H9 (cell line): ENCODE results near the gene GDI1. TPM values are rescaled to one million over a fixed set of nuclear protein-coding genes. Genes with fewer than 3 reads are reported as not detected.
A peak's percentile ranks its signal among the peaks of the same experiment; 100 is the strongest.

ENCODE experiments used
- DNase-seq: peaks from one replicate; pipeline ENCODE4 v3.0.0-alpha.2; 2017
- H2AFZ ChIP-seq: one replicate; pipeline ENCODE4 v1.6.1; 2013; ENCODE audit warnings: mild to moderate bottlenecking, low read length, control low read depth, moderate library complexity
- H2AK5ac ChIP-seq: 2 replicates; pipeline ENCODE4 v1.6.1; 2013; ENCODE audit warnings: low read length, control low read depth, mixed read lengths; ENCODE audit not compliant: insufficient read length
- H2BK120ac ChIP-seq: one replicate; pipeline ENCODE4 v1.6.1; 2013; ENCODE audit warnings: low read depth, mild to moderate bottlenecking, low read length, control low read depth, inconsistent platforms; ENCODE audit not compliant: poor library complexity, severe bottlenecking
- H2BK12ac ChIP-seq: 2 replicates; pipeline ENCODE4 v1.6.1; 2013; ENCODE audit warnings: low read length, control low read depth, mixed read lengths, low read depth; ENCODE audit not compliant: insufficient read length
- H2BK15ac ChIP-seq: 2 replicates; pipeline ENCODE4 v1.6.1; 2013; ENCODE audit warnings: low read depth, low read length, control low read depth
- H2BK20ac ChIP-seq: one replicate; pipeline ENCODE4 v1.6.1; 2013; ENCODE audit warnings: low read depth, mild to moderate bottlenecking, low read length, control low read depth, inconsistent platforms; ENCODE audit not compliant: poor library complexity, severe bottlenecking
- H2BK5ac ChIP-seq: 2 replicates; pipeline ENCODE4 v1.6.1; 2013; ENCODE audit warnings: low read length, control low read depth, mixed read lengths; ENCODE audit not compliant: insufficient read length
- H3K14ac ChIP-seq: 2 replicates; pipeline ENCODE4 v1.6.1; 2013; ENCODE audit warnings: low read length, control low read depth; ENCODE audit not compliant: insufficient read depth
- H3K18ac ChIP-seq: 2 replicates; pipeline ENCODE4 v1.6.1; 2013; ENCODE audit warnings: low read depth, mild to moderate bottlenecking, mixed read lengths, low read length, control low read depth; ENCODE audit not compliant: insufficient read length
- H3K23ac ChIP-seq: 2 replicates; pipeline ENCODE4 v1.6.1; 2013; ENCODE audit warnings: low read length, control low read depth, mixed read lengths, low read depth; ENCODE audit not compliant: insufficient read length
- H3K23me2 ChIP-seq: 2 replicates; pipeline ENCODE4 v1.6.1; 2013; ENCODE audit warnings: low read depth, mild to moderate bottlenecking, mixed read lengths, low read length, control low read depth; ENCODE audit not compliant: insufficient read length, poor library complexity, severe bottlenecking
- H3K27ac ChIP-seq: 2 replicates; pipeline ENCODE4 v1.5.1; 2013; ENCODE audit warnings: low read length, control low read depth, mixed read lengths, low read depth; ENCODE audit not compliant: insufficient read length
- H3K27me3 ChIP-seq: 2 replicates; pipeline ENCODE4 v1.6.1; 2013; ENCODE audit warnings: low read length, control low read depth, inconsistent platforms; ENCODE audit not compliant: insufficient read depth
- H3K4ac ChIP-seq: 2 replicates; pipeline ENCODE4 v1.6.1; 2013; ENCODE audit warnings: low read depth, mild to moderate bottlenecking, control low read depth, inconsistent platforms, low read length, moderate library complexity
- H3K4me1 ChIP-seq: 2 replicates; pipeline ENCODE4 v1.6.1; 2013; ENCODE audit warnings: low read length, control low read depth, inconsistent platforms; ENCODE audit not compliant: insufficient read depth
- H3K4me2 ChIP-seq: 2 replicates; pipeline ENCODE4 v1.6.1; 2013; ENCODE audit warnings: low read length, control low read depth, mixed read lengths; ENCODE audit not compliant: insufficient read length, insufficient read depth
- H3K56ac ChIP-seq: 2 replicates; pipeline ENCODE4 v1.6.1; 2013; ENCODE audit warnings: low read depth, mild to moderate bottlenecking, mixed read lengths, low read length, control low read depth; ENCODE audit not compliant: insufficient read length
- H3K79me1 ChIP-seq: 2 replicates; pipeline ENCODE4 v1.6.1; 2013; ENCODE audit warnings: low read depth, mild to moderate bottlenecking, moderate library complexity, low read length, control low read depth, inconsistent platforms; ENCODE audit not compliant: insufficient read depth, poor library complexity, severe bottlenecking
- H3K79me2 ChIP-seq: 2 replicates; pipeline ENCODE4 v1.6.1; 2013; ENCODE audit warnings: low read length, control low read depth, inconsistent platforms; ENCODE audit not compliant: insufficient read depth
- H3K9ac ChIP-seq: 2 replicates; pipeline ENCODE4 v1.6.1; 2013; ENCODE audit warnings: low read length, control low read depth, mixed read lengths; ENCODE audit not compliant: insufficient read length; ENCODE audit errors: extremely low read depth
- H3K9me3 ChIP-seq: one replicate; pipeline ENCODE4 v1.6.1; 2013; ENCODE audit warnings: low read depth, low read length, inconsistent platforms; ENCODE audit not compliant: control insufficient read depth
- H3T11ph ChIP-seq: one replicate; pipeline ENCODE4 v1.6.1; 2013; ENCODE audit warnings: mild to moderate bottlenecking, low read length, control low read depth, inconsistent platforms
- H4K20me1 ChIP-seq: one replicate; pipeline ENCODE4 v1.6.1; 2013; ENCODE audit not compliant: control insufficient read depth, insufficient read length, insufficient read depth
- H4K5ac ChIP-seq: 2 replicates; pipeline ENCODE4 v1.6.1; 2013; ENCODE audit warnings: low read depth, mild to moderate bottlenecking, mixed read lengths, low read length, control low read depth; ENCODE audit not compliant: insufficient read length
- H4K8ac ChIP-seq: replicated peaks from 2 replicates; pipeline ENCODE4 v1.6.1; 2013; ENCODE audit warnings: low read length, control low read depth, mixed read lengths, low read depth; ENCODE audit not compliant: insufficient read length
- H4K91ac ChIP-seq: 2 replicates; pipeline ENCODE4 v1.6.1; 2013; ENCODE audit warnings: low read depth, mild to moderate bottlenecking, moderate library complexity, mixed read lengths, low read length, control low read depth; ENCODE audit not compliant: insufficient read length
- H3K27ac Mint-ChIP-seq, 3 experiments: 2 replicates in 2 of 3; 3 replicates in 1 of 3; pipeline ENCODE4 v1.8.0; 2020 to 2021; ENCODE audit warnings: mixed read lengths in 3 of 3, mild to moderate bottlenecking in 1 of 3, moderate library complexity in 1 of 3
- H3K27me3 Mint-ChIP-seq: 2 replicates; pipeline ENCODE4 v1.8.0; 2021; ENCODE audit warnings: low read depth, mild to moderate bottlenecking, moderate library complexity, mixed read lengths
- H3K36me3 Mint-ChIP-seq, 3 experiments: 2 replicates in 2 of 3; 3 replicates in 1 of 3; pipeline ENCODE4 v1.8.0; 2020 to 2021; ENCODE audit warnings: low read depth in 3 of 3, mixed read lengths in 3 of 3; ENCODE audit not compliant: insufficient read depth in 1 of 3
- H3K4me1 Mint-ChIP-seq, 2 experiments: 2 replicates each; pipeline ENCODE4 v1.8.0; 2020; ENCODE audit warnings: mixed read lengths in 2 of 2
- H3K4me3 Mint-ChIP-seq, 2 experiments: 2 replicates in 1 of 2; 3 replicates in 1 of 2; pipeline ENCODE4 v1.8.0; 2020 to 2021; ENCODE audit warnings: mild to moderate bottlenecking in 2 of 2, mixed read lengths in 2 of 2, moderate library complexity in 1 of 2
- H3K9me3 Mint-ChIP-seq, 2 experiments: 2 replicates in 1 of 2; 3 replicates in 1 of 2; pipeline ENCODE4 v1.8.0; 2020; ENCODE audit warnings: mild to moderate bottlenecking in 2 of 2, mixed read lengths in 2 of 2, moderate library complexity in 1 of 2
- WGBS: extraction: QIAGEN DNeasy Blood & Tissue Kit; methylation state at CpG from one replicate; pipeline ENCODE4 v1.1.7; 2013; ENCODE audit warnings: missing lambda C conversion rate, low lambda C conversion rate, mixed read lengths; ENCODE audit not compliant: insufficient read length; ENCODE audit errors: extremely low coverage; 5-methylcytosine and 5-hydroxymethylcytosine counted together
- total RNA-seq: library from RNA; stranded (reverse); gene quantifications from 2 replicates; pipeline ENCODE4 v1.2.1, GENCODE V29; 2021
- TF ChIP-seq, protein P1 (sequence below): fragments of 200-600 bp; sonication (generic); conservative IDR thresholded peaks from 3 replicates; pipeline ENCODE4 v1.8.0; 2021; ENCODE audit warnings: antibody characterized with exemption, mild to moderate bottlenecking

The GDI1 gene
- total RNA-seq, 1 experiment from 2014 or later = 111 TPM

DNA sequence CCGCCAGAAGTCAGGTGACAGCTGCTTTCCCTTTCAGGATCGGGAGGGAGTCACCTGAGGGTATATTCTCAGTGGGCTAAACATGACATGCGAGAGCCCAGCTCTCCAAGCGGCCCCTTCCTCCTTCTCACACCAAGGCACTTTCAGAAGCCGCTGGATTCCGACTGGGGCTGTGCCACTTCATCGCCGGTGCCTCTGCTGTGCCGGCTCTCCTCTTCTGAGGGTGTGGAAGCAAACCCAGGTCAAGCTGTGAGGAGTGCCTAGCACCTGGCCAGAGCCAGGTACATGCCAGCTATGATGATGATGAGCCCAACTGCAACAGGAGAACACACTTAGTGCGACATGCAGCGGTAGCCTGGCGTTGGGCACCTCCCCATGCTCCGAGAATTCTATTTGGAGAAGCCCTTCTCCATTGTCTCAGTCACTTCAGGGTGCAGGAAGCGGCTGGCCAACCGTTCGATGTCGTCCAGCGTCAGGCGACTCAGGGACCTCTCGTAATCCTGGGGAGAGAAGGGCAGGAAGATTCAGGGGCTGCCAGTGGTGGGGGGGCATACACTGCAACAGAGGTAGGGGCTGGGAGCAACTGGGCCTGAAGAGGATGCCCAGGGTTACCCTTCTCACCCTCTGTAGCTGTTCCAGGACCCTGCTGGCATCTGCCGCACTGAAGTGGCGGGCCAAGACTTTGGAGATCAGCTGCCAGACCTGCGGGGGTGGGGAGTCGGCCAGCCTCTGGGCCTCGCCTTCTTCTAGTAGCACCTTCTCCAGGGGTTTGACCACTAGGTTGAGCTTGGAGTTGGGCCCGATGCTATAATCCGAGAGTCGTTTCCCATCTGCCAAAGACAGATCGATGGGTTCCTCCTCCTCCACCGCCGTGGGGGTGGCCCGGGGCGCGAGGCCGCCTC, 48.4 kb downstream of the GDI1 start:
- Histone ChIP-seq H3K79me2 (no peaks in the 10 kb centered on the region), H3K4ac (no peak overlapping the region), H2AK5ac (no peak overlapping the region), H2AFZ (no peak overlapping the region), H4K8ac (no peak overlapping the region), H3K23me2 (no peaks in the 10 kb centered on the region), H4K91ac (no peak overlapping the region), H3K79me1 (no peaks in the 10 kb centered on the region), H3K23ac (no peak overlapping the region), H4K5ac (no peak overlapping the region), H3K18ac (no peak overlapping the region), H3K27me3 (no peaks in the 10 kb centered on the region), H3T11ph (no peak overlapping the region), H3K9ac (no peak overlapping the region), H3K14ac (no peak overlapping the region), H3K4me2 (peak overlapping the region; percentile 20), H3K4me1 (no peaks in the 10 kb centered on the region; the same call in 1 of the 2 replicates), H3K9me3 (peaks cover 53% of the 10 kb centered on the region), H2BK12ac (no peak overlapping the region), H2BK120ac (no peak overlapping the region), H3K27ac (no peak overlapping the region), H2BK15ac (no peak overlapping the region), H2BK20ac (no peak overlapping the region), H2BK5ac (no peak overlapping the region), H4K20me1 (no peaks in the 10 kb centered on the region), H3K56ac (no peak overlapping the region)
- Mint-ChIP-seq H3K27ac (no peak overlapping the region), H3K4me1 (peaks cover 6 to 15% of the 10 kb centered on the region in 2 experiments; a peak in 3 of 4 replicates), H3K27me3 (peaks cover 5% of the 10 kb centered on the region), H3K4me3 (peak overlapping the region; percentile 62 to 75), H3K9me3 (peaks cover 69 to 78% of the 10 kb centered on the region in 2 experiments), H3K36me3 (peaks cover 3 to 28% (median 22%) of the 10 kb centered on the region in 3 experiments; a peak in 6 of 7 replicates)
- no CpG with 5 or more reads among the region's 35 CpGs for WGBS
- DNase-seq = no peak
- TF ChIP-seq, protein P1, sequence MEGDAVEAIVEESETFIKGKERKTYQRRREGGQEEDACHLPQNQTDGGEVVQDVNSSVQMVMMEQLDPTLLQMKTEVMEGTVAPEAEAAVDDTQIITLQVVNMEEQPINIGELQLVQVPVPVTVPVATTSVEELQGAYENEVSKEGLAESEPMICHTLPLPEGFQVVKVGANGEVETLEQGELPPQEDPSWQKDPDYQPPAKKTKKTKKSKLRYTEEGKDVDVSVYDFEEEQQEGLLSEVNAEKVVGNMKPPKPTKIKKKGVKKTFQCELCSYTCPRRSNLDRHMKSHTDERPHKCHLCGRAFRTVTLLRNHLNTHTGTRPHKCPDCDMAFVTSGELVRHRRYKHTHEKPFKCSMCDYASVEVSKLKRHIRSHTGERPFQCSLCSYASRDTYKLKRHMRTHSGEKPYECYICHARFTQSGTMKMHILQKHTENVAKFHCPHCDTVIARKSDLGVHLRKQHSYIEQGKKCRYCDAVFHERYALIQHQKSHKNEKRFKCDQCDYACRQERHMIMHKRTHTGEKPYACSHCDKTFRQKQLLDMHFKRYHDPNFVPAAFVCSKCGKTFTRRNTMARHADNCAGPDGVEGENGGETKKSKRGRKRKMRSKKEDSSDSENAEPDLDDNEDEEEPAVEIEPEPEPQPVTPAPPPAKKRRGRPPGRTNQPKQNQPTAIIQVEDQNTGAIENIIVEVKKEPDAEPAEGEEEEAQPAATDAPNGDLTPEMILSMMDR = no peak
